Breast epithelium (tissue), 4 donors: ENCODE data around the gene FAM3B. TPM values are rescaled to one million over a fixed set of nuclear protein-coding genes. Genes with fewer than 3 reads are reported as not detected.
A peak's percentile ranks its signal among the peaks of the same experiment; 100 is the strongest.

Experiments used
- DNase-seq, 2 donors: peaks; one replicate each; pipeline ENCODE4 v3.0.0-alpha.2; 2019; ENCODE audit warnings: low spot score in 2 of 2
- H3K27ac ChIP-seq, 2 donors: fragments of 200-600 bp; sonication (generic) in 1 of 2; one replicate each; pipeline ENCODE4 v1.5.1; 2016 to 2019; ENCODE audit warnings: mild to moderate bottlenecking in 1 of 2
- H3K27me3 ChIP-seq, 2 donors: fragments of 200-600 bp; sonication (generic) in 1 of 2; one replicate each; pipeline versions ENCODE4 v1.5.1 to v1.6.0; 2017 to 2019; ENCODE audit warnings: control low read depth in 1 of 2, mild to moderate bottlenecking in 1 of 2
- H3K36me3 ChIP-seq: fragments of 200-600 bp; one replicate; pipeline ENCODE4 v1.5.1; 2019
- H3K4me1 ChIP-seq, 2 donors: fragments of 200-600 bp; sonication (generic); one replicate each; pipeline ENCODE4 v1.5.1; 2016 to 2019; ENCODE audit warnings: control low read depth in 1 of 2
- H3K4me3 ChIP-seq, 3 donors: fragments of 200-600 bp; sonication (generic); 1 replicate in 2 of 3; 2 replicates in 1 of 3; pipeline ENCODE4 v1.5.1; 2016 to 2019; ENCODE audit warnings: mild to moderate bottlenecking in 3 of 3, moderate library complexity in 2 of 3
- H3K9me3 ChIP-seq, 2 donors: fragments of 200-600 bp; sonication (generic) in 1 of 2; one replicate each; pipeline ENCODE4 v1.5.1; 2016 to 2019; ENCODE audit warnings: control low read depth in 1 of 2
- POLR2A ChIP-seq: fragments of 450-650 bp; IDR thresholded peaks from one replicate; pipeline ENCODE4 v1.6.1; 2016; ENCODE audit warnings: antibody characterized with exemption, mild to moderate bottlenecking, moderate library complexity
- POLR2AphosphoS5 ChIP-seq, 3 donors: sonication (generic); formaldehyde crosslinking; IDR thresholded peaks; one replicate each; pipeline ENCODE4 v1.6.1; 2017; ENCODE audit warnings: antibody characterized with exemption in 3 of 3
- intact Hi-C: fragments of 100-400 bp; cut with DNase I; formaldehyde crosslinking; loops from one replicate; pipeline ENCODE4 v1.15.1; 2023; ENCODE audit warnings: low total_unique reads
- total RNA-seq, 3 donors: library from RNA; depleted of rRNA; stranded (reverse); fragments of >200 nt; gene quantifications; one replicate each; pipeline ENCODE4 v1.1.0, GENCODE V29; 2016
- TF ChIP-seq, protein P1 (sequence below), 3 donors: fragments of 450-650 bp; IDR thresholded peaks; one replicate each; pipeline ENCODE4 v1.5.1; 2016 to 2017; ENCODE audit warnings: antibody characterized with exemption in 3 of 3, mild to moderate bottlenecking in 3 of 3, moderate library complexity in 3 of 3

FAM3B gene
- total RNA-seq, 3 donors from 2014 or later: 1.6 to 13.6 (median 10.5) TPM

GRCh38 chr21:41290106-41290799, 26.3 kb upstream of the FAM3B start:
- Histone ChIP-seq H3K4me1 (no peaks in the 10 kb centered on the region), H3K27ac (no peak overlapping the region), H3K27me3 (no peaks in the 10 kb centered on the region), H3K4me3 (peak overlapping the region; percentile 12 to 45 (median 31)), H3K36me3 (no peaks in the 10 kb centered on the region), H3K9me3 (no peaks in the 10 kb centered on the region)
- TF ChIP-seq POLR2AphosphoS5 (IDR thresholded peaks at IDR 0.05): no peak
- TF ChIP-seq POLR2A: no peak
- TF ChIP-seq, protein P1, sequence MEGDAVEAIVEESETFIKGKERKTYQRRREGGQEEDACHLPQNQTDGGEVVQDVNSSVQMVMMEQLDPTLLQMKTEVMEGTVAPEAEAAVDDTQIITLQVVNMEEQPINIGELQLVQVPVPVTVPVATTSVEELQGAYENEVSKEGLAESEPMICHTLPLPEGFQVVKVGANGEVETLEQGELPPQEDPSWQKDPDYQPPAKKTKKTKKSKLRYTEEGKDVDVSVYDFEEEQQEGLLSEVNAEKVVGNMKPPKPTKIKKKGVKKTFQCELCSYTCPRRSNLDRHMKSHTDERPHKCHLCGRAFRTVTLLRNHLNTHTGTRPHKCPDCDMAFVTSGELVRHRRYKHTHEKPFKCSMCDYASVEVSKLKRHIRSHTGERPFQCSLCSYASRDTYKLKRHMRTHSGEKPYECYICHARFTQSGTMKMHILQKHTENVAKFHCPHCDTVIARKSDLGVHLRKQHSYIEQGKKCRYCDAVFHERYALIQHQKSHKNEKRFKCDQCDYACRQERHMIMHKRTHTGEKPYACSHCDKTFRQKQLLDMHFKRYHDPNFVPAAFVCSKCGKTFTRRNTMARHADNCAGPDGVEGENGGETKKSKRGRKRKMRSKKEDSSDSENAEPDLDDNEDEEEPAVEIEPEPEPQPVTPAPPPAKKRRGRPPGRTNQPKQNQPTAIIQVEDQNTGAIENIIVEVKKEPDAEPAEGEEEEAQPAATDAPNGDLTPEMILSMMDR (IDR thresholded peaks at IDR 0.05): no peak
- DNase-seq: no peak
- intact Hi-C loops: loop anchor here (10.0 kb wide), 1 partner anchor 155 kb away; no protein-coding TSS in a partner anchor

GRCh38 chr21:41294548-41295231, 21.9 kb upstream of the FAM3B start:
- Histone ChIP-seq H3K4me3 (no peak overlapping the region), H3K27ac (no peak overlapping the region), H3K9me3 (no peaks in the 10 kb centered on the region), H3K27me3 (no peaks in the 10 kb centered on the region), H3K4me1 (no peaks in the 10 kb centered on the region), H3K36me3 (no peaks in the 10 kb centered on the region)
- TF ChIP-seq, protein P1 (IDR thresholded peaks at IDR 0.05): no peak
- TF ChIP-seq POLR2A: no peak
- TF ChIP-seq POLR2AphosphoS5 (IDR thresholded peaks at IDR 0.05): no peak
- DNase-seq: no peak
- intact Hi-C loops: loop anchor here (10.0 kb wide), 1 partner anchor 150 kb away; no protein-coding TSS in a partner anchor

DNA sequence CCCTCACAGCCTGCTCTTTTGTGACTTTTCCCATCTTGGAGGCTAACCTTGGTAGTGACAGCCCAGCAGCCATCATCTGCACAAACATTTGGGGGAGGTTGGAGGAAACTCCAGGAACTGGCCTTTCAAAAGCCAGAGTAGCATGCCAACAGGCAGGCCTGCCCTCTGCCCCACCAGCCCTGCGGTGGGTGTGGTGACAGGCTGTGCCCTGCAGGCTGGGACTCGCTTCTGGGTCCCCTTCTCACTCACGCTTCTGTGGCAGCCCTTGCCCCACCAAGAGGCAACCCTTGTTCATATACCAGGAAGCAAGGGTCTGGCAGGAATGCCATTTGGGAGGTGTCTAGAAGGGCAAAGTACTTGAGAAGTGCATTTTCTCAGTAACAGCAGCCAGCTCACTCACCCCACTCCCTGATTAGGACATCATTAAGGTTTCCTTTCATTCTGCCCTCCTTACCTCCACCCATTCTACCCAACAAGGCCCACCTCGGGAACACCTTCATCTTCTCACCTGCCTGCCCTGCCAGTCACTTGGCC, 20.8 kb upstream of the FAM3B start:
- H3K27ac ChIP-seq: no peak overlapping the region
- no peaks in the 10 kb centered on the region for H3K9me3 ChIP-seq
- no peak for TF ChIP-seq POLR2A
- TF ChIP-seq, protein P1 (IDR thresholded peaks at IDR 0.05): no peak
- no peak for TF ChIP-seq POLR2AphosphoS5 (IDR thresholded peaks at IDR 0.05)
- no peaks in the 10 kb centered on the region for H3K27me3 ChIP-seq
- no peaks in the 10 kb centered on the region for H3K36me3 ChIP-seq
- no peak overlapping the region for H3K4me3 ChIP-seq
- H3K4me1 ChIP-seq: no peaks in the 10 kb centered on the region
- intact Hi-C loops: loop anchor here (10.0 kb wide), 1 partner anchor 149 kb away; no protein-coding TSS in a partner anchor
- no peak for DNase-seq

- TF ChIP-seq POLR2AphosphoS5 (IDR thresholded peaks at IDR 0.05) (no peak), POLR2A (no peak)
- TF ChIP-seq, protein P1 (IDR thresholded peaks at IDR 0.05): no peak
- Histone ChIP-seq H3K27me3 (no peaks in the 10 kb centered on the region), H3K36me3 (no peaks in the 10 kb centered on the region), H3K9me3 (no peaks in the 10 kb centered on the region), H3K4me1 (no peaks in the 10 kb centered on the region), H3K27ac (no peak overlapping the region), H3K4me3 (no peak overlapping the region)
- intact Hi-C loops: no loop called here
- DNase-seq: no peak
These were observed 13.6 kb upstream of the FAM3B start for GRCh38 chr21:41302976-41303375.
